HPDE6-E6E7 (cell line): Measurements from ENCODE around the gene DMXL1.
"Not testable (repeated sequence)": the region's sequence is repeated elsewhere in the genome, so short reads cannot be mapped to it uniquely, and the experiment has no call there.

ENCODE experiments used
- DNase-seq: peaks from one replicate; pipeline ENCODE4 v3.0.0; 2011; ENCODE audit warnings: missing footprints; ENCODE audit errors: extremely low spot score

DMXL1 gene

GRCh38 chr5:119070578-119070827 is 384 bp upstream of the DMXL1 start:
- DNase-seq: peak; percentile 54

GRCh38 chr5:119071561-119071995 is 691 bp downstream of the DMXL1 start:
- DNase-seq: no peak

- no peak for DNase-seq
These were observed 1.6 kb downstream of the DMXL1 start for GRCh38 chr5:119072496-119072895.

- DNase-seq: not testable (repeated sequence)
These were observed 3.0 kb downstream of the DMXL1 start for GRCh38 chr5:119073746-119074337.

- no peak for DNase-seq
These were observed 3.5 kb downstream of the DMXL1 start for GRCh38 chr5:119074419-119074818.

GRCh38 chr5:119075269-119075668 is 4.4 kb downstream of the DMXL1 start:
- not testable (repeated sequence) for DNase-seq

- no peak for DNase-seq
These were observed 5.2 kb downstream of the DMXL1 start for GRCh38 chr5:119076080-119076479.

- no peak for DNase-seq
These were observed 6.6 kb downstream of the DMXL1 start for GRCh38 chr5:119077444-119077843.

- DNase-seq: no peak
These were observed 7.4 kb downstream of the DMXL1 start for GRCh38 chr5:119078071-119078846.

- no peak for DNase-seq
These were observed 8.0 kb downstream of the DMXL1 start for GRCh38 chr5:119078861-119079260.

- DNase-seq: no peak
These were observed 8.5 kb downstream of the DMXL1 start for GRCh38 chr5:119079318-119079921.

GRCh38 chr5:119080936-119081335 is 10.0 kb downstream of the DMXL1 start:
- DNase-seq: no peak

- no peak for DNase-seq
These were observed 11.8 kb downstream of the DMXL1 start for GRCh38 chr5:119082691-119083090.

GRCh38 chr5:119083679-119084078 is 12.8 kb downstream of the DMXL1 start:
- DNase-seq: no peak

- no peak for DNase-seq
These were observed 17.6 kb downstream of the DMXL1 start for GRCh38 chr5:119088438-119088837.

GRCh38 chr5:119095611-119096010 is 24.7 kb downstream of the DMXL1 start:
- no peak for DNase-seq

- no peak for DNase-seq
These were observed 35.1 kb downstream of the DMXL1 start for GRCh38 chr5:119105971-119106370.

GRCh38 chr5:119112151-119112550 is 41.3 kb downstream of the DMXL1 start:
- no peak for DNase-seq

- DNase-seq: no peak
These were observed 46.4 kb downstream of the DMXL1 start for GRCh38 chr5:119117237-119117636.

- no peak for DNase-seq
These were observed 47.1 kb downstream of the DMXL1 start for GRCh38 chr5:119118000-119118399.

GRCh38 chr5:119120893-119121292 is 50.0 kb downstream of the DMXL1 start:
- DNase-seq: no peak

- not testable (repeated sequence) for DNase-seq
These were observed 51.6 kb downstream of the DMXL1 start for GRCh38 chr5:119122474-119122873.

- no peak for DNase-seq
These were observed 52.4 kb downstream of the DMXL1 start for GRCh38 chr5:119123280-119123679.
